MM.1S (cell line): Measurements from ENCODE around the gene SDK1.

ENCODE experiments used
- DNase-seq: peaks from one replicate; pipeline ENCODE4 v3.0.0-alpha.2; 2015
- H2AFZ ChIP-seq: fragments of 300-600 bp; sonication (generic); 2 replicates; pipeline ENCODE4 v1.6.0; 2016; ENCODE audit warnings: antibody characterized with exemption, low read length
- H3F3A ChIP-seq: fragments of 300-600 bp; sonication (generic); 2 replicates; pipeline ENCODE4 v1.6.1; 2016; ENCODE audit warnings: mild to moderate bottlenecking, antibody characterized with exemption, low read length, moderate library complexity, mixed read lengths; ENCODE audit not compliant: insufficient read depth
- H3K27ac ChIP-seq: fragments of 300-600 bp; sonication (generic); 2 replicates; pipeline ENCODE4 v1.5.1; 2016; ENCODE audit warnings: mild to moderate bottlenecking, low read length
- H3K27me3 ChIP-seq: fragments of 300-600 bp; sonication (generic); replicated peaks from 2 replicates; pipeline ENCODE4 v1.6.0; 2016; ENCODE audit warnings: low read length; ENCODE audit not compliant: insufficient read depth
- H3K36me3 ChIP-seq: fragments of 300-600 bp; sonication (generic); replicated peaks from 2 replicates; pipeline ENCODE4 v1.6.1; 2016; ENCODE audit warnings: mild to moderate bottlenecking, low read length, mixed read lengths; ENCODE audit not compliant: insufficient read depth
- H3K4me1 ChIP-seq: fragments of 300-600 bp; sonication (generic); 2 replicates; pipeline ENCODE4 v1.6.1; 2016; ENCODE audit warnings: low read length, mixed read lengths
- H3K4me2 ChIP-seq: fragments of 300-600 bp; sonication (generic); 2 replicates; pipeline ENCODE4 v1.6.0; 2016; ENCODE audit warnings: low read depth, low read length
- H3K4me3 ChIP-seq: fragments of 300-600 bp; sonication (generic); 2 replicates; pipeline ENCODE4 v1.5.1; 2016; ENCODE audit warnings: low read length, mixed read lengths
- H3K79me2 ChIP-seq: fragments of 300-600 bp; sonication (generic); 2 replicates; pipeline ENCODE4 v1.6.1; 2016; ENCODE audit warnings: mixed run types, low read length, mixed read lengths
- H3K9ac ChIP-seq: fragments of 300-600 bp; sonication (generic); 2 replicates; pipeline ENCODE4 v1.6.1; 2016; ENCODE audit warnings: low read length, mixed read lengths
- H3K9me2 ChIP-seq: fragments of 300-600 bp; sonication (generic); replicated peaks from 2 replicates; pipeline ENCODE4 v1.6.1; 2016; ENCODE audit warnings: mild to moderate bottlenecking, low read length, mixed read lengths; ENCODE audit not compliant: insufficient read depth
- H3K9me3 ChIP-seq: fragments of 300-600 bp; sonication (generic); replicated peaks from 2 replicates; pipeline ENCODE4 v1.6.1; 2016; ENCODE audit warnings: mild to moderate bottlenecking, low read length, mixed read lengths; ENCODE audit not compliant: insufficient read depth
- H4K20me1 ChIP-seq: fragments of 300-600 bp; sonication (generic); 2 replicates; pipeline ENCODE4 v1.6.1; 2016; ENCODE audit warnings: mild to moderate bottlenecking, low read length, moderate library complexity, mixed read lengths; ENCODE audit not compliant: insufficient read depth
- CTCF ChIP-seq: fragments of 300-600 bp; sonication (generic); IDR thresholded peaks from 2 replicates; pipeline ENCODE4 v1.5.1; 2016; ENCODE audit warnings: antibody characterized with exemption, low read length, mixed read lengths
- EZH2 ChIP-seq: fragments of 300-600 bp; sonication (generic); optimal IDR thresholded peaks from 2 replicates; pipeline ENCODE3; 2017; ENCODE audit warnings: low read depth, mild to moderate bottlenecking, antibody characterized with exemption, low read length, mixed read lengths
- EZH2phosphoT487 ChIP-seq: fragments of 300-600 bp; sonication (generic); IDR thresholded peaks from 2 replicates; pipeline ENCODE4 v1.6.1; 2018; ENCODE audit warnings: antibody characterized with exemption, low read length

SDK1 gene

GRCh38 chr7:4185721-4186512 lies 884.9 kb downstream of the SDK1 start:
- H3K4me3 ChIP-seq = no peak overlapping the region
- H3K27me3 ChIP-seq = no peaks in the 10 kb centered on the region
- no peaks in the 10 kb centered on the region for H3K9me3 ChIP-seq
- no peaks in the 10 kb centered on the region for H3K4me1 ChIP-seq
- TF ChIP-seq EZH2 (no peak), CTCF (no peak), EZH2phosphoT487 (no peak)
- no peaks in the 10 kb centered on the region for H3K79me2 ChIP-seq
- no peaks in the 10 kb centered on the region for H3F3A ChIP-seq
- no peak overlapping the region for H2AFZ ChIP-seq
- H3K9me2 ChIP-seq = no peaks in the 10 kb centered on the region
- no peak overlapping the region for H3K27ac ChIP-seq
- no peaks in the 10 kb centered on the region for H4K20me1 ChIP-seq
- H3K36me3 ChIP-seq = no peaks in the 10 kb centered on the region
- DNase-seq = no peak
- no peak overlapping the region for H3K9ac ChIP-seq
- no peak overlapping the region for H3K4me2 ChIP-seq

- no peak for DNase-seq
- Histone ChIP-seq H4K20me1 (no peaks in the 10 kb centered on the region), H3K27ac (no peak overlapping the region), H2AFZ (no peak overlapping the region), H3K4me3 (no peak overlapping the region), H3K36me3 (no peaks in the 10 kb centered on the region), H3K9me2 (no peaks in the 10 kb centered on the region), H3F3A (no peaks in the 10 kb centered on the region), H3K9ac (no peak overlapping the region), H3K4me1 (no peaks in the 10 kb centered on the region), H3K9me3 (no peaks in the 10 kb centered on the region), H3K79me2 (no peaks in the 10 kb centered on the region), H3K4me2 (no peak overlapping the region), H3K27me3 (no peaks in the 10 kb centered on the region)
- TF ChIP-seq CTCF = no peak
- TF ChIP-seq EZH2 = no peak
- TF ChIP-seq EZH2phosphoT487 = no peak
Observed at GRCh38 chr7:4186513-4186780, 885.4 kb downstream of the SDK1 start.

- no peak overlapping the region for H2AFZ ChIP-seq
- no peaks in the 10 kb centered on the region for H3K9me2 ChIP-seq
- no peak for TF ChIP-seq CTCF
- no peak for TF ChIP-seq EZH2phosphoT487
- no peak for TF ChIP-seq EZH2
- no peaks in the 10 kb centered on the region for H3K36me3 ChIP-seq
- H3K27ac ChIP-seq = no peak overlapping the region
- no peak for DNase-seq
- no peaks in the 10 kb centered on the region for H3K9me3 ChIP-seq
- H3K27me3 ChIP-seq = no peaks in the 10 kb centered on the region
- no peaks in the 10 kb centered on the region for H3K79me2 ChIP-seq
- H3K4me3 ChIP-seq = no peak overlapping the region
- H3K4me2 ChIP-seq = no peak overlapping the region
- no peaks in the 10 kb centered on the region for H3F3A ChIP-seq
- no peak overlapping the region for H3K9ac ChIP-seq
- no peaks in the 10 kb centered on the region for H3K4me1 ChIP-seq
- H4K20me1 ChIP-seq = no peaks in the 10 kb centered on the region
Observed at GRCh38 chr7:4188651-4189050, 887.6 kb downstream of the SDK1 start.
